ENCODE data around the gene FGD1. TPM values are rescaled to one million over a fixed set of nuclear protein-coding genes. Genes with fewer than 3 reads are reported as not detected.

FGD1 gene
- total RNA-seq, 2 experiments from 2014 or later = 0.10 to 0.19 TPM

Other genes with a start within 250 kb of the FGD1 start
- gene WNK3, start 138.2 kb downstream of the FGD1 start, total RNA-seq = 1 to 10 TPM in 1 of 2 experiments, under 1 TPM in 1; 0.64 to 1.0 TPM
- gene TSR2, start 55.8 kb downstream of the FGD1 start, total RNA-seq = 10 to 100 TPM; 50.5 to 53.4 TPM
- gene GNL3L, start 34.0 kb upstream of the FGD1 start, total RNA-seq = 10 to 100 TPM; 91.2 to 91.8 TPM

Data from activated naive CD8-positive, alpha-beta T cell treated with anti-CD3 and anti-CD28 coated beads for 36 hours (primary cell).